ENCODE results near the gene DPH1.

DPH1 gene

GRCh38 chr17:2062571-2063183, 32.7 kb downstream of the DPH1 start:
- DNase-seq (ENCODE audit: low read depth), result no peak

GRCh38 chr17:2063261-2064146, 33.6 kb downstream of the DPH1 start:
- DNase-seq (ENCODE audit: low read depth), result no peak

GRCh38 chr17:2064147-2064489, 34.2 kb downstream of the DPH1 start:
- DNase-seq (ENCODE audit: low read depth), result no peak

GRCh38 chr17:2064520-2064971, 34.6 kb downstream of the DPH1 start:
- no peak for DNase-seq (ENCODE audit: low read depth)

- DNase-seq (ENCODE audit: low read depth), result no peak
These were observed 35.2 kb downstream of the DPH1 start for GRCh38 chr17:2064980-2065785.

GRCh38 chr17:2065949-2066400, 36.0 kb downstream of the DPH1 start:
- DNase-seq (ENCODE audit: low read depth), result no peak

- no peak for DNase-seq (ENCODE audit: low read depth)
These were observed 37.2 kb downstream of the DPH1 start for GRCh38 chr17:2067048-2067561.

GRCh38 chr17:2067608-2068024, 37.7 kb downstream of the DPH1 start:
- no peak for DNase-seq (ENCODE audit: low read depth)

- DNase-seq (ENCODE audit: low read depth), result no peak
These were observed 38.1 kb downstream of the DPH1 start for GRCh38 chr17:2068031-2068518.

GRCh38 chr17:2068519-2069051, 38.6 kb downstream of the DPH1 start:
- no peak for DNase-seq (ENCODE audit: low read depth)

- DNase-seq (ENCODE audit: low read depth), result no peak
These were observed 40.5 kb downstream of the DPH1 start for GRCh38 chr17:2070241-2071023.

GRCh38 chr17:2071024-2071385, 41.1 kb downstream of the DPH1 start:
- DNase-seq (ENCODE audit: low read depth), result no peak

GRCh38 chr17:2071455-2072281, 41.7 kb downstream of the DPH1 start:
- DNase-seq (ENCODE audit: low read depth), result no peak

GRCh38 chr17:2074919-2075318, 45.0 kb downstream of the DPH1 start:
- no peak for DNase-seq (ENCODE audit: low read depth)

GRCh38 chr17:2075336-2076086, 45.6 kb downstream of the DPH1 start:
- DNase-seq (ENCODE audit: low read depth), result no peak

GRCh38 chr17:2076087-2076984, 46.4 kb downstream of the DPH1 start:
- DNase-seq (ENCODE audit: low read depth), result no peak

GRCh38 chr17:2077040-2077439, 47.1 kb downstream of the DPH1 start:
- DNase-seq (ENCODE audit: low read depth), result no peak

- no peak for DNase-seq (ENCODE audit: low read depth)
These were observed 51.6 kb downstream of the DPH1 start for GRCh38 chr17:2081564-2081963.

Data from non-pigmented ciliary epithelial cell (primary cell).